K562 (cell line): ENCODE results near the gene RSRP1. TPM values are rescaled to one million over a fixed set of nuclear protein-coding genes. Genes with fewer than 3 reads are reported as not detected.

ENCODE experiments used
- CBFB ChIP-seq: sonication (generic); formaldehyde crosslinking; IDR thresholded peaks from 2 replicates; pipeline ENCODE4 v1.4.0; 2020; ENCODE audit warnings: mild to moderate bottlenecking, missing genetic modification reagents
- CBX8 ChIP-seq: fragments of 200-600 bp; sonication (generic); IDR thresholded peaks from 2 replicates; pipeline ENCODE4 v1.6.1; 2012; ENCODE audit warnings: borderline replicate concordance, mixed run types, low read depth, mild to moderate bottlenecking, moderate library complexity, mixed read lengths, low read length, control low read depth, inconsistent platforms; ENCODE audit not compliant: poor library complexity, severe bottlenecking; ENCODE audit errors: extremely low read depth
- DMBX1 ChIP-seq: fragments of 250-450 bp; sonication (Bioruptor Pico); IDR thresholded peaks from 2 replicates; pipeline ENCODE4 v1.8.0; 2022; ENCODE audit warnings: inconsistent platforms, mild to moderate bottlenecking, moderate library complexity, borderline replicate concordance
- DNMT1 ChIP-seq: fragments of 450-650 bp; IDR thresholded peaks from 2 replicates; pipeline ENCODE4 v1.6.1; 2016; ENCODE audit warnings: antibody characterized with exemption, mild to moderate bottlenecking
- DPF2 ChIP-seq: fragments of 450-650 bp; IDR thresholded peaks from 2 replicates; pipeline ENCODE4 v1.6.1; 2016
- ERF ChIP-seq: fragments of 450-650 bp; formaldehyde crosslinking; IDR thresholded peaks from 2 replicates; pipeline ENCODE4 v1.4.0; 2020; ENCODE audit warnings: mild to moderate bottlenecking, mixed read lengths
- GABPB2 ChIP-seq: fragments of 250-450 bp; sonication (Bioruptor Pico); conservative IDR thresholded peaks from 2 replicates; pipeline ENCODE4 v1.5.1; 2021; ENCODE audit warnings: mild to moderate bottlenecking
- GATA2 ChIP-seq: sonication (generic); formaldehyde crosslinking; IDR thresholded peaks from 2 replicates; pipeline ENCODE4 v1.4.0; 2020; ENCODE audit warnings: mild to moderate bottlenecking, missing genetic modification reagents
- HNRNPLL ChIP-seq: fragments of 200-400 bp; formaldehyde crosslinking; IDR thresholded peaks from 2 replicates; pipeline ENCODE4 v1.6.1; 2017; ENCODE audit warnings: low read length, low read depth, mild to moderate bottlenecking; ENCODE audit not compliant: poor library complexity, severe bottlenecking
- HSF4 ChIP-seq: fragments of 250-450 bp; sonication (Bioruptor Pico); IDR thresholded peaks from 2 replicates; pipeline ENCODE4 v2.1.2; 2022; ENCODE audit warnings: mild to moderate bottlenecking, moderate library complexity, borderline replicate concordance
- LARP7 ChIP-seq: fragments of 450-650 bp; IDR thresholded peaks from 2 replicates; pipeline ENCODE4 v1.6.1; 2016
- NFRKB ChIP-seq: fragments of 450-650 bp; IDR thresholded peaks from 2 replicates; pipeline ENCODE4 v1.6.1; 2016; ENCODE audit warnings: low read depth
- NR2F6 ChIP-seq: fragments of 450-650 bp; formaldehyde crosslinking; IDR thresholded peaks from 2 replicates; pipeline ENCODE4 v1.4.0; 2020; ENCODE audit warnings: mild to moderate bottlenecking
- POLR2H ChIP-seq: IDR thresholded peaks from 2 replicates; pipeline ENCODE4 v1.6.1; 2016; ENCODE audit warnings: missing genetic modification characterization, low read depth, mild to moderate bottlenecking, control low read depth, missing compliant biosample characterization, moderate library complexity
- SAP30 ChIP-seq: fragments of 200-600 bp; sonication (generic); IDR thresholded peaks from 2 replicates; pipeline ENCODE4 v1.6.1; 2012; ENCODE audit warnings: borderline replicate concordance, low read depth, mild to moderate bottlenecking, moderate library complexity, low read length, control low read depth, inconsistent platforms; ENCODE audit not compliant: insufficient read depth, poor library complexity, severe bottlenecking
- SETDB1 ChIP-seq: IDR thresholded peaks from one replicate; pipeline ENCODE4 v1.6.1; 2012; ENCODE audit warnings: low read length, control low read depth, inconsistent platforms
- SMAD3 ChIP-seq: fragments of 450-650 bp; formaldehyde crosslinking; conservative IDR thresholded peaks from 2 replicates; pipeline ENCODE4 v1.4.0; 2020; ENCODE audit warnings: mild to moderate bottlenecking
- ZBTB9 ChIP-seq: fragments of 450-650 bp; formaldehyde crosslinking; IDR thresholded peaks from 2 replicates; pipeline ENCODE4 v1.4.0; 2020; ENCODE audit warnings: mild to moderate bottlenecking, moderate library complexity
- ZNF134 ChIP-seq: fragments of 250-450 bp; sonication (Bioruptor Pico); conservative IDR thresholded peaks from 2 replicates; pipeline ENCODE4 v1.4.0; 2020
- ZNF57 ChIP-seq: fragments of 450-650 bp; formaldehyde crosslinking; IDR thresholded peaks from 2 replicates; pipeline ENCODE4 v1.4.0; 2020; ENCODE audit warnings: mild to moderate bottlenecking, moderate library complexity
- ZNF668 ChIP-seq: fragments of 250-450 bp; sonication (Bioruptor Pico); IDR thresholded peaks from 2 replicates; pipeline ENCODE4 v1.8.0; 2022; ENCODE audit warnings: mild to moderate bottlenecking, inconsistent platforms
- ZNF77 ChIP-seq: fragments of 250-450 bp; sonication (Bioruptor Pico); IDR thresholded peaks from 2 replicates; pipeline ENCODE4 v1.5.0; 2020
- polyA plus RNA-seq, 8 experiments: library from polyadenylated mRNA; depleted of rRNA in 4 of 8; stranded (reverse) in 5 of 8; unstranded in 3 of 8; fragments of >200 nt; fragmentation: Nextera tagmentation in 2 of 8; fragmentation: Illumina TruSeq in 1 of 8; extraction: Ambion mirVana in 2 of 8; extraction: Trizol in 1 of 8; gene quantifications; 2 replicates each; pipeline versions ENCODE4 v1.2.1 to v1.2.3, GENCODE V29; 2011 to 2014; ENCODE audit warnings: inconsistent platforms in 1 of 8, missing spikeins in 1 of 8
- total RNA-seq, 7 experiments: library from RNA; depleted of rRNA in 6 of 7; stranded (reverse); fragments of >200 nt in 6 of 7; fragmentation: Illumina TruSeq in 2 of 7; extraction: Trizol in 2 of 7; gene quantifications; 2 replicates each; pipeline versions ENCODE4 v1.2.1 to v1.2.3, GENCODE V29; 2011 to 2021; ENCODE audit warnings: low replicate concordance in 1 of 7
- TF ChIP-seq, protein P1 (sequence below): sonication (generic); formaldehyde crosslinking; IDR thresholded peaks from 2 replicates; pipeline ENCODE4 v1.8.1; 2022; ENCODE audit warnings: missing genetic modification reagents
- TF ChIP-seq, protein P2 (sequence below): fragments of 250-450 bp; sonication (Bioruptor Pico); IDR thresholded peaks from 2 replicates; pipeline ENCODE4 v1.5.0; 2022; ENCODE audit warnings: mild to moderate bottlenecking

RSRP1 gene
- total and polyA plus RNA-seq, 9 of the 15 experiments (the other 6 are each of a cell fraction or from before 2014, with no cell fraction given): 27.2 to 283 (median 146) TPM

DNA sequence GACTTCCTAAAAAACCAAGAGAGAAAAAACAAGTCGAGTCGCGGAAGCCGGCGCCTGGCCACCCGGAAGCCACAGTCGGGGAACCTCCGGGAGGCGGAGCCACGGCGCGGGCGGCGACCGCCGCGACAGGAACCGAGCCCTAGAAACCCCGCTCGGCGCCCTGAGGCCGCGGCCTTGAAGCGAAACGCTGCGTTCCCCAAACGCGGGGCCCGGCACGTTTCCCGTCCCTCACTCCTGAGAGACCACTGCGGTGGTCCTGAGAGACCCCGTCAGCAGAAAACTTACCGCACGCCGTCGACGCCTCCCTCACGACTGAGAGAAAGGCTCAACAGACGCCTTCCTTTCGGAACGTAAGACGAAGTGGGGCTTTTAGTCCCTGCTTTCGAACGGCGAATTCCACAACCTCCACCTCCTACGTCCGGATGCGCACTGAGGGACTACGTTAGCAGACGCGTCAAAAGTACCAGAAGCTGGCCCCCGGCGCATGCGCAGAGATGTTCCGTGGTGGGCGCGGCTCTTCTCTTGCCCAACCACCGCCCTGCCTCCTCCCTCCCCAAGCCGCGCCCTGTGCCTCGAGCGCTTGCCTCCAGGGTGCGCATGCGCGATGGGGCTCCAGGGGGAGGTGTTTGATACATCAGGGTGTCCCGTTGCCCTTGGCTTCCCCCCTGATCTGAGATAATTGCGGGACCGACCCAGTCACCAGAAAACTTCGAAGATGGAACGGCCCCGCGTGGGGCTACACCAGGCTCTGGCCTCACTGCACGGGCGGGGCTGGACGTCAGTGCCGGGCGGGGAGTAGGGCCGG is at the start of gene RSRP1 (continued):
- TF ChIP-seq, protein P1, sequence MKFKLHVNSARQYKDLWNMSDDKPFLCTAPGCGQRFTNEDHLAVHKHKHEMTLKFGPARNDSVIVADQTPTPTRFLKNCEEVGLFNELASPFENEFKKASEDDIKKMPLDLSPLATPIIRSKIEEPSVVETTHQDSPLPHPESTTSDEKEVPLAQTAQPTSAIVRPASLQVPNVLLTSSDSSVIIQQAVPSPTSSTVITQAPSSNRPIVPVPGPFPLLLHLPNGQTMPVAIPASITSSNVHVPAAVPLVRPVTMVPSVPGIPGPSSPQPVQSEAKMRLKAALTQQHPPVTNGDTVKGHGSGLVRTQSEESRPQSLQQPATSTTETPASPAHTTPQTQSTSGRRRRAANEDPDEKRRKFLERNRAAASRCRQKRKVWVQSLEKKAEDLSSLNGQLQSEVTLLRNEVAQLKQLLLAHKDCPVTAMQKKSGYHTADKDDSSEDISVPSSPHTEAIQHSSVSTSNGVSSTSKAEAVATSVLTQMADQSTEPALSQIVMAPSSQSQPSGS (CRISPR knock-in tag): no peak
- TF ChIP-seq SMAD3 (CRISPR knock-in tag): peak; percentile 69; the same call in 1 of the 2 replicates
- TF ChIP-seq CBFB (CRISPR knock-in tag): peak; percentile 4; the same call in 1 of the 2 replicates
- peak; percentile 66; the same call in 1 of the 2 replicates for TF ChIP-seq ERF
- 0 out of 2 replicates have a peak, but pooled peaks have one; percentile 32 for TF ChIP-seq GATA2
- peak; percentile 26 for TF ChIP-seq SETDB1
- peak; percentile 51; the same call in 1 of the 2 replicates for TF ChIP-seq ZNF57 (CRISPR knock-in tag)
- peak; percentile 98 for TF ChIP-seq POLR2H (tag)
- peak; percentile 68; the same call in 1 of the 2 replicates for TF ChIP-seq HSF4 (CRISPR knock-in tag)
- TF ChIP-seq HNRNPLL: peak; percentile 78
- 0 out of 2 replicates have a peak, but pooled peaks have one; percentile 53 for TF ChIP-seq LARP7
- TF ChIP-seq ZNF134: 0 out of 2 replicates have a peak, but pooled peaks have one; percentile 26
- peak; percentile 75; the same call in 1 of the 2 replicates for TF ChIP-seq DPF2
- TF ChIP-seq, protein P2, sequence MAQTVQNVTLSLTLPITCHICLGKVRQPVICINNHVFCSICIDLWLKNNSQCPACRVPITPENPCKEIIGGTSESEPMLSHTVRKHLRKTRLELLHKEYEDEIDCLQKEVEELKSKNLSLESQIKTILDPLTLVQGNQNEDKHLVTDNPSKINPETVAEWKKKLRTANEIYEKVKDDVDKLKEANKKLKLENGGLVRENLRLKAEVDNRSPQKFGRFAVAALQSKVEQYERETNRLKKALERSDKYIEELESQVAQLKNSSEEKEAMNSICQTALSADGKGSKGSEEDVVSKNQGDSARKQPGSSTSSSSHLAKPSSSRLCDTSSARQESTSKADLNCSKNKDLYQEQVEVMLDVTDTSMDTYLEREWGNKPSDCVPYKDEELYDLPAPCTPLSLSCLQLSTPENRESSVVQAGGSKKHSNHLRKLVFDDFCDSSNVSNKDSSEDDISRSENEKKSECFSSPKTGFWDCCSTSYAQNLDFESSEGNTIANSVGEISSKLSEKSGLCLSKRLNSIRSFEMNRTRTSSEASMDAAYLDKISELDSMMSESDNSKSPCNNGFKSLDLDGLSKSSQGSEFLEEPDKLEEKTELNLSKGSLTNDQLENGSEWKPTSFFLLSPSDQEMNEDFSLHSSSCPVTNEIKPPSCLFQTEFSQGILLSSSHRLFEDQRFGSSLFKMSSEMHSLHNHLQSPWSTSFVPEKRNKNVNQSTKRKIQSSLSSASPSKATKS: no peak
- peak; percentile 76; the same call in 1 of the 2 replicates for TF ChIP-seq DMBX1 (CRISPR knock-in tag)
- TF ChIP-seq CBX8: no peak
- TF ChIP-seq DNMT1: peak; percentile 99
- peak; percentile 96 for TF ChIP-seq ZBTB9 (CRISPR knock-in tag)
- TF ChIP-seq ZNF668: no peak
- TF ChIP-seq NFRKB: peak; percentile 76; the same call in 1 of the 2 replicates
- peak; percentile 90 for TF ChIP-seq SAP30
- peak; percentile 38; the same call in 1 of the 2 replicates for TF ChIP-seq NR2F6
- no peak for TF ChIP-seq ZNF77 (CRISPR knock-in tag)
- no peak for TF ChIP-seq GABPB2 (CRISPR knock-in tag)
